Endodermal cell (in vitro differentiated cells): ENCODE data around the gene MCTP2. TPM values are rescaled to one million over a fixed set of nuclear protein-coding genes. Genes with fewer than 3 reads are reported as not detected.

ENCODE experiments used
- DNase-seq: peaks from one replicate; pipeline ENCODE4 v3.0.0-alpha.2; 2017
- H3K27ac ChIP-seq: 2 replicates; pipeline ENCODE4 v1.5.1; 2013; ENCODE audit warnings: mild to moderate bottlenecking, low read depth, low read length, moderate library complexity
- H3K27me3 ChIP-seq: 2 replicates; pipeline ENCODE4 v1.6.1; 2013; ENCODE audit warnings: mild to moderate bottlenecking, low read length, moderate library complexity; ENCODE audit not compliant: insufficient read depth, control insufficient read depth, poor library complexity, severe bottlenecking
- H3K36me3 ChIP-seq: 2 replicates; pipeline ENCODE4 v1.7.0; 2013; ENCODE audit warnings: mild to moderate bottlenecking, low read length, moderate library complexity; ENCODE audit not compliant: control insufficient read depth, insufficient read depth
- H3K4me1 ChIP-seq: one replicate; pipeline ENCODE4 v1.7.0; 2013; ENCODE audit warnings: low read length; ENCODE audit not compliant: control insufficient read depth, insufficient read depth
- H3K4me3 ChIP-seq: 2 replicates; pipeline ENCODE4 v1.5.1; 2013; ENCODE audit warnings: mild to moderate bottlenecking, low read length, moderate library complexity
- H3K9ac ChIP-seq: 2 replicates; pipeline ENCODE4 v1.6.1; 2013; ENCODE audit warnings: mild to moderate bottlenecking, low read length, moderate library complexity; ENCODE audit not compliant: poor library complexity, severe bottlenecking; ENCODE audit errors: extremely low read depth
- H3K9me3 ChIP-seq: 2 replicates; pipeline ENCODE4 v1.6.1; 2013; ENCODE audit warnings: mild to moderate bottlenecking, low read length, moderate library complexity; ENCODE audit not compliant: control insufficient read depth
- H3K27ac Mint-ChIP-seq: 2 replicates; pipeline ENCODE4 v1.8.0; 2020; ENCODE audit warnings: mixed read lengths
- H3K27me3 Mint-ChIP-seq: 2 replicates; pipeline ENCODE4 v1.8.0; 2021; ENCODE audit warnings: mild to moderate bottlenecking, mixed read lengths; ENCODE audit not compliant: insufficient read depth
- H3K36me3 Mint-ChIP-seq: 2 replicates; pipeline ENCODE4 v1.8.0; 2020; ENCODE audit warnings: low read depth, mixed read lengths
- H3K4me1 Mint-ChIP-seq: 2 replicates; pipeline ENCODE4 v1.8.0; 2020; ENCODE audit warnings: mixed read lengths
- H3K4me3 Mint-ChIP-seq: 2 replicates; pipeline ENCODE4 v1.8.0; 2020; ENCODE audit warnings: mild to moderate bottlenecking, moderate library complexity, mixed read lengths
- H3K9me3 Mint-ChIP-seq: 2 replicates; pipeline ENCODE4 v1.8.0; 2020; ENCODE audit warnings: mild to moderate bottlenecking, mixed read lengths
- WGBS, 2 experiments: methylation state at CpG; one replicate each; pipeline versions ENCODE4 v1.1.5 to v1.1.7; 2013; ENCODE audit warnings: missing lambda C conversion rate in 2 of 2, mixed read lengths in 1 of 2; ENCODE audit not compliant: insufficient coverage in 1 of 2, insufficient read length in 1 of 2; 5-methylcytosine and 5-hydroxymethylcytosine counted together
- total RNA-seq, 2 donors: library from RNA; stranded (reverse); fragmentation: NEBNext Ultra II Directional in 1 of 2; extraction: Animal tissue kit (Norgen Biotek cat#: 25700) in 1 of 2; gene quantifications; 2 replicates in 1 of 2; 3 replicates in 1 of 2; pipeline ENCODE4 v1.2.1, GENCODE V29; 2021
- TF ChIP-seq, protein P1 (sequence below): fragments of 200-600 bp; sonication (generic); conservative IDR thresholded peaks from 2 replicates; pipeline ENCODE4 v1.5.0; 2021; ENCODE audit warnings: antibody characterized with exemption, mild to moderate bottlenecking

The MCTP2 gene
- total RNA-seq, 2 donors from 2014 or later, result 9.2 to 12.1 TPM

DNA sequence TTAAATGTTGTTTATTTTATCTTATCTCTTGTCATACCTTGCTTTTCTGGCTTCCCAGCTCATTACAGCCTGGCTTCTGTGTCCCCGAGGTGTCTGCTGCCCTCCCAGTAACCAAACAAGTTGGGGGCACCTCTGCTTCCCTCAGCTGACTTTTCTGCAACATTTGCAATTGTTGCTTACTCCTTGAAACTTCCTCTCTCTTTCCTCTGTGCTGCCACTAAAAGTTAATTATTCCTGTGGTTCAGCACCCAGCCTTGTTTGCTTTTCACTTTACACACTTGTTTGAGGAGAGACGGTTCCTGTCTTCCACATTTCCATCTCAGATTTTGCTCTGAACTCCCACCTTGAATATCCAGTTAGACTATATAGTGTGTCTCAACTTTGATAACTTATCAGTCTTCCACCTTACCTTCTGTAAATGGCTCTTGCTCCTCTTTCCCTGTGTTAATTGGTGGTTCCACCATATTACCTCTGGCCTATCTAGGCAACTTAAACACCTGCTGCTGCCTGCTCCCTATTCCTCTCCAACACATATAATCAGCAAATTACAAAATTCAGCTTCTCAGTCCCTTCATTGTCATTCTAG lies 21.6 kb downstream of the MCTP2 start:
- Histone ChIP-seq H3K9ac (no peak overlapping the region), H3K4me1 (no peaks in the 10 kb centered on the region), H3K36me3 (no peaks in the 10 kb centered on the region), H3K4me3 (no peak overlapping the region), H3K9me3 (peaks cover 4% of the 10 kb centered on the region), H3K27me3 (no peaks in the 10 kb centered on the region), H3K27ac (no peak overlapping the region)
- DNase-seq, result no peak
- Mint-ChIP-seq H3K9me3 (peaks cover 10% of the 10 kb centered on the region), H3K27ac (no peak overlapping the region), H3K27me3 (peaks cover 5% of the 10 kb centered on the region), H3K36me3 (peaks cover 2% of the 10 kb centered on the region), H3K4me3 (no peak overlapping the region), H3K4me1 (peaks cover 7% of the 10 kb centered on the region)
- TF ChIP-seq, protein P1, sequence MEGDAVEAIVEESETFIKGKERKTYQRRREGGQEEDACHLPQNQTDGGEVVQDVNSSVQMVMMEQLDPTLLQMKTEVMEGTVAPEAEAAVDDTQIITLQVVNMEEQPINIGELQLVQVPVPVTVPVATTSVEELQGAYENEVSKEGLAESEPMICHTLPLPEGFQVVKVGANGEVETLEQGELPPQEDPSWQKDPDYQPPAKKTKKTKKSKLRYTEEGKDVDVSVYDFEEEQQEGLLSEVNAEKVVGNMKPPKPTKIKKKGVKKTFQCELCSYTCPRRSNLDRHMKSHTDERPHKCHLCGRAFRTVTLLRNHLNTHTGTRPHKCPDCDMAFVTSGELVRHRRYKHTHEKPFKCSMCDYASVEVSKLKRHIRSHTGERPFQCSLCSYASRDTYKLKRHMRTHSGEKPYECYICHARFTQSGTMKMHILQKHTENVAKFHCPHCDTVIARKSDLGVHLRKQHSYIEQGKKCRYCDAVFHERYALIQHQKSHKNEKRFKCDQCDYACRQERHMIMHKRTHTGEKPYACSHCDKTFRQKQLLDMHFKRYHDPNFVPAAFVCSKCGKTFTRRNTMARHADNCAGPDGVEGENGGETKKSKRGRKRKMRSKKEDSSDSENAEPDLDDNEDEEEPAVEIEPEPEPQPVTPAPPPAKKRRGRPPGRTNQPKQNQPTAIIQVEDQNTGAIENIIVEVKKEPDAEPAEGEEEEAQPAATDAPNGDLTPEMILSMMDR, result no peak
- WGBS, 2 experiments, result 95 to 100% methylated on average over 2 of the region's 2 CpGs

DNA sequence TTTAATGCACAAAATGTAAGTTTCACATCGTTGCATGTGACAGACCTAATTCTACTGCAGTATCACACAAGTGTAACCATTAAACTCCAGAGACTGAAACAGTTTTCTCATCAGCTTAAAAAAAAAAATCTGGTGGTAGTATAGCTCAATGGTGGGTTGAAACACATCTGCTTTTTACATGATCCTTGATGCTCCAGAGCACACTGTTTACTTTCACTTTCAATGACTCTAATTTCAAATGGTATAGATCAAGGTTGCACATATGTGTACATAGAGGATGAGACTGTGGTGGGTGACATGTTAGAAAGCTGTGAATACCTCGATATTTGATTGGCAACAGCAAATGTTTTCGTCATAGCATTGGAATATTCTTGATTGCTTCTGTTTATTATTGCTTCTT lies 22.4 kb downstream of the MCTP2 start:
- no peak overlapping the region for H3K27ac Mint-ChIP-seq
- Histone ChIP-seq H3K27ac (no peak overlapping the region), H3K4me3 (no peak overlapping the region), H3K9ac (no peak overlapping the region), H3K4me1 (no peaks in the 10 kb centered on the region), H3K9me3 (peaks cover 4% of the 10 kb centered on the region), H3K27me3 (no peaks in the 10 kb centered on the region), H3K36me3 (no peaks in the 10 kb centered on the region)
- TF ChIP-seq, protein P1, result no peak
- peaks cover 10% of the 10 kb centered on the region for H3K9me3 Mint-ChIP-seq
- H3K4me1 Mint-ChIP-seq, result peaks cover 4% of the 10 kb centered on the region
- peaks cover 5% of the 10 kb centered on the region for H3K27me3 Mint-ChIP-seq
- no peak for DNase-seq
- WGBS, 2 experiments, result 94% methylated on average over 3 of the region's 3 CpGs; no CpG with 5 or more reads in 1 of the 2 experiments
- H3K36me3 Mint-ChIP-seq, result peaks cover 2% of the 10 kb centered on the region
- H3K4me3 Mint-ChIP-seq, result no peak overlapping the region

DNA sequence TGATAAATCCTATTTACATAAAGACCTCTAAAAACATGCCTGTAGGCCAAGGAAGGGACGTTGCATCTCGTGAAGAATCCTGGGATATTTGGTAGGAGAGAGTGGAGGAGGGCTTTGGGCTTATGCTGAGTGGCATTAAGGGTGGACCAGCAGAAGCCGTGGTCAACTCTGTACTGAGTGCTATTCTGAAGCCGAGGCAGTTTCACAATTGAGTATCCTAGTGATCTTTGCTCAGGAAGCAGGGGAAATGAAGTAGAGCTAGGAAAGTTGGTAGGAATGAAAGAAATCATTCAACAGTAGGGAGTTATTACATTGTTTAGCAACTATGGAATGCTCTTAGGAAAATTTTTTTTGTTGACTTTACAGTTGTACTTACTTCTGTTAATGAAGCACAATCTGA lies 24.2 kb downstream of the MCTP2 start:
- Histone ChIP-seq H3K36me3 (no peaks in the 10 kb centered on the region), H3K4me3 (no peak overlapping the region), H3K27me3 (no peaks in the 10 kb centered on the region), H3K9me3 (peaks cover 4% of the 10 kb centered on the region), H3K4me1 (no peaks in the 10 kb centered on the region), H3K27ac (no peak overlapping the region), H3K9ac (no peak overlapping the region)
- TF ChIP-seq, protein P1, result no peak
- no peak overlapping the region for H3K27ac Mint-ChIP-seq
- H3K4me3 Mint-ChIP-seq, result no peak overlapping the region
- peaks cover 10% of the 10 kb centered on the region for H3K9me3 Mint-ChIP-seq
- H3K36me3 Mint-ChIP-seq, result peaks cover 2% of the 10 kb centered on the region
- no peak for DNase-seq
- H3K27me3 Mint-ChIP-seq, result peaks cover 2% of the 10 kb centered on the region
- peaks cover 4% of the 10 kb centered on the region for H3K4me1 Mint-ChIP-seq
- WGBS, 2 experiments, result 87 to 89% methylated on average over 2 to 4 of the region's 4 CpGs
